Activated CD8-positive, alpha-beta memory T cell treated with anti-CD3 and anti-CD28 coated beads, Interleukin-2, amount 50 U/mL, for 24 hours (primary cell): ENCODE measurements around the gene OASL.

Experiments used
- DNase-seq: peaks from one replicate; pipeline ENCODE4 v3.0.0-alpha.2; 2020; ENCODE audit errors: extremely low read depth

OASL gene

GRCh38 chr12:120991965-120992364 lies 47.1 kb downstream of the OASL start:
- DNase-seq: no peak

- no peak for DNase-seq
Observed at GRCh38 chr12:120990487-120991055, 48.5 kb downstream of the OASL start.

GRCh38 chr12:120989687-120990086 lies 49.4 kb downstream of the OASL start:
- DNase-seq: no peak

DNA sequence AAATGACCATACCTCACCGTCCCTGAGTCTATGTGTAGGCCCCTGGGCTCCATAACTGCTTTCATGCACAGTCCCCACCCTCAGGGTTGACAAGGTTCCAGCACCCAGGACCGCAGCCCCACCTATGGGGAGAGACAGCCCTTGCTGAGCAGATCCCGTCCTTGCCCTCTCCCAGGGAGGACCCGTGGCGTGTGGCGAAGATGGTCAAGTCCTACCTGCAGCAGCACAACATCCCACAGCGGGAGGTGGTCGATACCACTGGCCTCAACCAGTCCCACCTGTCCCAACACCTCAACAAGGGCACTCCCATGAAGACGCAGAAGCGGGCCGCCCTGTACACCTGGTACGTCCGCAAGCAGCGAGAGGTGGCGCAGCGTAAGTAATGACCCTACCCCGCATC lies 50.4 kb downstream of the OASL start:
- DNase-seq: no peak

GRCh38 chr12:120988234-120988633 lies 50.8 kb downstream of the OASL start:
- DNase-seq: no peak

- no peak for DNase-seq
Observed at GRCh38 chr12:120984351-120984898, 54.6 kb downstream of the OASL start.

DNA sequence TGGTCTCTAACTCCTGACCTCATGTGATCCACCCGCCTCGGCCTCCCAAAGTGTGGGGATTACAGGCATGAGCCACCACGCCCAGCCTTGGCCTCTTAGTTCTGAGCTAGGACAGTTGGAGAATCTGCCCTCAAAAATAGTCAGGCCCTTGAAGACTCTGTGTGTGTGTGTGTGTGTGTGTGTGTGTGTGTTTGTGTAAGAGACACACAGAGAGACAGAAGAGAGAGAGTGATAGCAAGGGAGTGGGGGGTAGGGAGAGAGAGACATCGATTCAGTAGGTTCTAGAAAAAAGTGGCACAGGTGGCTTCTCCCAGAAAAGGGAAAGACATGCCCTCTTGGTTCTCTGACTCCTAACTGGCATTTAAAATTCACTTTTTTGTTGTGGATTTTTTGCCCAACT lies 55.3 kb downstream of the OASL start:
- DNase-seq: no peak

DNA sequence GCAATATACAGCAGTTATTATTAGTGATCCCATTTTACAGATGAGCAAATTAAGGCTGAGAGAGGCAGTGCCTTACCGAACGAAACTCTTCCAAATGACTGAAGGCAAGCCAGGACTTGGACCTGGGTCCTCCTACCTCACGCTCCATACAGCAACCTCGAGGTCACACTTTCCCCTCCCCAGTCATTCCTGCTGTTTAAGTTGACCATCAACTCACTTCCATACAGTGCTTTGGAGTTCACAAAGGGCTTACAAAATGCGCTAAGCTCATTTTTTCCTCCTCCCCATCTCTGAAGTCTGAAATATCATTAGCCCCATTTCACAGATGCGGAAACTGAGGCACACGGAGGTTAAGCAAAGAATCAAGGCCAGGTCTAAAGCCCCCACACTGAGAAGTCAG lies 56.4 kb downstream of the OASL start:
- DNase-seq: no peak

DNA sequence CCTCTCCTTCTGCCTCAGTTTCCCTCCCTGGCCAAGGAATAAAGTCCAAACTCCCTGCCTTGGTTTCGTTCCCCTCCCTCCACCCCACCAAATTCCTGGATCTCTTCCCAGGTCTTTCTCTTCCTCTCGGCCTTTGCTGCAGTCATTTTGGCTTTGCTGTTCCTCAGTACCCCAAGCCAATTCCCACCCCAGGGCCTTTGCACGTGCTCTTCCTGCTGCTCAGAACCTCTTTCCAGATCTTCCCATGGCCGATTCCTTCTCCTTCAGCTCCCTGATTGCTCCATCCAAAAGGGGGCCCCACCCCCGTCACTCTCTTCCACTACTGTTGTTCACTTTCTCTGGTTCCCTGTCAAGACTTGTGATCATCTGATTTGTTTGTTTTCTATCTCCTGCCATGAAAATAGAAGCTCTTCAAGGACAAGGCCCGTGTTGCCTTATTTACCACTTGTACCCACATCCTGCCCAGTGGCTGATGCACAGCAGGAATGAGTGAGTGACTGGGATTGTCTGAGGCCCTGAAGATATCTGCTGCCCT lies 57.6 kb downstream of the OASL start:
- no peak for DNase-seq

DNA sequence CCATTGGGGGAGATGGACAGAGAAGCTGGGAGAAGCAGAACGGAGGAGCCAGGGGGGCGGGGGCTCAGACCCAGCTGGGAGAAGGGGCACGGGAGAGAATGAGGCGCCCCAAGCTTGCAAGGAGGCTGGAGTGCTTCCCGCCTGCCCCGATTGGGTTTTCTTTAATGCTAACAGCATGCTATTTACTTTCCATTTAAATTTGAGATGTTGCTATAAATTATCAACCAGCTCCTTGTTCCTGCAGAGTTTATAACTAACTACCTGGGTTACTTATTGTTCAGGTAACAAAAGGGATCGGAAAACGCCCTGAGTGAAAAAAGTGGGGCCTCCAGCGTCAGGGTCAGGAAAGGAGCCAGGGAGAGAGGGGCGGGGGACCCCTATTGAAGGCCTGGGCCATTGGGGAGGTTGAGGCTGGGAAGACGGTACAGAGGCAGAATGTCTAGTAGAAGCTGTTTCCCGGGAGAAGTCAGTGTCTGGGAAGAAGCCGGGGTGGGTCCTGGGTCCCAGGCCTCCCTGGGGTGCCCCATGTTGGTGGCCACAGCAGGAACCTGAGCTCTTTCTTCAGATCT lies 58.2 kb downstream of the OASL start:
- no peak for DNase-seq

DNA sequence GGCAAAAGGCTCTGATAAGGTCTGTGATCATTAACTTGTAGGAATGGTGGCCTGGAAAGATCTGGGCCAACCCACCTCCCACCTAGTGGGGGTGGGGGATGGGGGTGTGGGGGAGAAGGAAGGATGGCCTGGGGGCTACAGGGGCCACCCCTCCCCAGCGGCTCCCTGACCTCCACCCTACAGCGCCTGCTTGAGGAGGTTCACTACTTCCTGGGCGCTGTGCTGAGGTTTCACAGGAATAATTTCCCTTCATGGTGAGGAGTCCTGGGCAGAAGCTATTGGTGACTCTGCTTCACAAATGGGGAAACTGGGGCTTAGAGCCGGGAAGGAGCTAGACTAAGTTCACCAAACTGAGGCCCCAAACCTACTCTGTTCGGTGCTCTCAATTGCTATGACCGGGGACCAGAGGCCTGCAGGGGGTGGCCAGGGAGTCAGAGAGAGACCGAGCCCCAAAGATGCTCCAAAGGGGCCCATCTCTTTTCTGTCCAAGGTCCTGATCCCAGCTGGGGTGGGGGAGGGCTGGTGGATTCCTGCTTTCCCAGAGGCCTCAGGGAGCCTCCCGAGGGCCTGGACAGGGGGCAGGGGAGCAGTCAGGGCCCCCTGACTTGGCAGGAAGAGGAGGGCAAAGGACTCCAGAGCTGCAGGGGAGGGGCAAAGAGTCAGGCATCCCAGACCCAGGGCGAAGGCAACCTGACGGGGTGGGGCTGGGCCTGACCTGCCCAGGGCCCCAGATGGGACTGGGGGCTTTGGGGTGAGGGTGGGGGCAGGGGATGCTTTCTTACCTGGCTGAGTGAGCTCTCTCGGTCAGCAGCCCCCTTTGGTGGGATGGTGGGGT lies 59.0 kb downstream of the OASL start:
- DNase-seq: no peak

- DNase-seq: no peak
Observed at GRCh38 chr12:120979220-120979861, 59.7 kb downstream of the OASL start.

DNA sequence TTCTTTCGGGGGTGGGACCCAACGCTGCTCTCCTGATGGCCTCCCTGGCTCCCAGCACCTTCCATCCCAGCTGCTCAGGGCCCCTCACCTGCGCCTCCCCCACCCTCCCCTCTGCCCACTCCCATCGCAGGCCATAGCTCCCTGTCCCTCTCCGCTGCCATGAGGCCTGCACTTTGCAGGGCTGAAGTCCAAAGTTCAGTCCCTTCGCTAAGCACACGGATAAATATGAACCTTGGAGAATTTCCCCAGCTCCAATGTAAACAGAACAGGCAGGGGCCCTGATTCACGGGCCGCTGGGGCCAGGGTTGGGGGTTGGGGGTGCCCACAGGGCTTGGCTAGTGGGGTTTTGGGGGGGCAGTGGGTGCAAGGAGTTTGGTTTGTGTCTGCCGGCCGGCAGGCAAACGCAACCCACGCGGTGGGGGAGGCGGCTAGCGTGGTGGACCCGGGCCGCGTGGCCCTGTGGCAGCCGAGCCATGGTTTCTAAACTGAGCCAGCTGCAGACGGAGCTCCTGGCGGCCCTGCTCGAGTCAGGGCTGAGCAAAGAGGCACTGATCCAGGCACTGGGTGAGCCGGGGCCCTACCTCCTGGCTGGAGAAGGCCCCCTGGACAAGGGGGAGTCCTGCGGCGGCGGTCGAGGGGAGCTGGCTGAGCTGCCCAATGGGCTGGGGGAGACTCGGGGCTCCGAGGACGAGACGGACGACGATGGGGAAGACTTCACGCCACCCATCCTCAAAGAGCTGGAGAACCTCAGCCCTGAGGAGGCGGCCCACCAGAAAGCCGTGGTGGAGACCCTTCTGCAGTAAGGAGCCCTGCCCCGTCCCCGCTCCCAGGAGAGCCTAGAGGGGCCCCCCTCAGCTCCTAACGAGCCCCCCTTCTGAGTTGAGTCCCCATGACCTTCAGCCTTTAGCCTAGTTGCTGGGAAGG lies 60.5 kb downstream of the OASL start, which contains the start of gene HNF1A:
Gene HNF1A, plus strand, starts transcription at position 248 of the 924 bp plus-strand sequence. Its CDS starts 226 bp downstream, at position 474.
- DNase-seq: no peak

DNA sequence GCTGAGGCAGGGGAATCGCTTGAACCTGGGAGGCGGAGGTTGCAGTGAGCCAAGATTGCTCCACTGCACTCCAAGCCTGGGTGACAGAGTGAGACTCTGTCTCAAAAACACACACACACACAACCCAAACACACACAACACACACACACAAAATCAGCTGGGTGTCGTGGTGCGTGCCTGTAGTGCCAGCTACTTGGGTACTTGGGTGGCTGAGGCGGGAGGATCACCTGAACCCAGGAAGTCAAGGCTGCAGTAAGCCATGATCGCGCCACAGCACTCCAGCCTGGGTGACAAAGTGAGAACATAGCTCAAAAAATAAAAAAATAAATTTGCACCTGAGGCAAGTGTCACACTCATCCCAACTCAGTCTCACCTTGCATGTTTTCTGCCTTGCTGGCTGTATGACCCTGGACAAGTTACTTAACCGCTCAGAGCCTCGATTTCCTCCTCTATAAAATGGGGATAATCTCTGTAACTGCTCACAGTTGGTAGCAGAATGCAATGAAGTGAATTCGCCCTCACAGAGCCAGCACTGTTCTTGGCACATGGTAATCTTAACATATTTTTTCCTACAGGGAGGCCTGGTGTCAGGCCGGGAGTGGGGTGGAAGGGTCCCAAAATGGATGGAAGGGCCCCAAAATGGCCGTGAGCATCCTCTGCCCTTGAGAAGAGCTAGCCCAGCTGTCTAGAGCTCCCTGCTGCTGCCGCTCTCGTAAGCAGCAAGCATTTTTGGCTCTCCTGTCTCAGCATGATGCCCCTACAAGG lies 61.3 kb downstream of the OASL start:
- no peak for DNase-seq

GRCh38 chr12:120972870-120973543 lies 66.0 kb downstream of the OASL start:
- no peak for DNase-seq

- DNase-seq: no peak
Observed at GRCh38 chr12:120971299-120972180, 67.5 kb downstream of the OASL start.

GRCh38 chr12:120970310-120970709 lies 68.7 kb downstream of the OASL start:
- no peak for DNase-seq
